HepG2 (cell line): ENCODE results near the gene GATB.

ENCODE experiments used
- GABPB1 ChIP-seq: IDR thresholded peaks from 2 replicates; pipeline ENCODE4 v1.6.1; 2016; ENCODE audit warnings: mild to moderate bottlenecking, missing genetic modification reagents, moderate library complexity, missing compliant biosample characterization
- ZNF670 ChIP-seq: sonication (generic); formaldehyde crosslinking; IDR thresholded peaks from 2 replicates; pipeline ENCODE4 v1.8.0; 2022; ENCODE audit warnings: mild to moderate bottlenecking, missing genetic modification reagents, borderline replicate concordance
- TF ChIP-seq, protein P1 (sequence below): sonication (generic); formaldehyde crosslinking; IDR thresholded peaks from 2 replicates; pipeline ENCODE4 v1.5.0; 2020; ENCODE audit warnings: mild to moderate bottlenecking, missing genetic modification reagents, moderate library complexity

- no peak for TF ChIP-seq ZNF670
- TF ChIP-seq GABPB1 (CRISPR knock-in tag): no peak
- TF ChIP-seq, protein P1, sequence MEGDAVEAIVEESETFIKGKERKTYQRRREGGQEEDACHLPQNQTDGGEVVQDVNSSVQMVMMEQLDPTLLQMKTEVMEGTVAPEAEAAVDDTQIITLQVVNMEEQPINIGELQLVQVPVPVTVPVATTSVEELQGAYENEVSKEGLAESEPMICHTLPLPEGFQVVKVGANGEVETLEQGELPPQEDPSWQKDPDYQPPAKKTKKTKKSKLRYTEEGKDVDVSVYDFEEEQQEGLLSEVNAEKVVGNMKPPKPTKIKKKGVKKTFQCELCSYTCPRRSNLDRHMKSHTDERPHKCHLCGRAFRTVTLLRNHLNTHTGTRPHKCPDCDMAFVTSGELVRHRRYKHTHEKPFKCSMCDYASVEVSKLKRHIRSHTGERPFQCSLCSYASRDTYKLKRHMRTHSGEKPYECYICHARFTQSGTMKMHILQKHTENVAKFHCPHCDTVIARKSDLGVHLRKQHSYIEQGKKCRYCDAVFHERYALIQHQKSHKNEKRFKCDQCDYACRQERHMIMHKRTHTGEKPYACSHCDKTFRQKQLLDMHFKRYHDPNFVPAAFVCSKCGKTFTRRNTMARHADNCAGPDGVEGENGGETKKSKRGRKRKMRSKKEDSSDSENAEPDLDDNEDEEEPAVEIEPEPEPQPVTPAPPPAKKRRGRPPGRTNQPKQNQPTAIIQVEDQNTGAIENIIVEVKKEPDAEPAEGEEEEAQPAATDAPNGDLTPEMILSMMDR (CRISPR knock-in tag): no peak
These were observed 94.3 kb downstream of the GATB start for GRCh38 chr4:151666501-151666900.
